ENCODE data around the gene FXYD1.

DNA sequence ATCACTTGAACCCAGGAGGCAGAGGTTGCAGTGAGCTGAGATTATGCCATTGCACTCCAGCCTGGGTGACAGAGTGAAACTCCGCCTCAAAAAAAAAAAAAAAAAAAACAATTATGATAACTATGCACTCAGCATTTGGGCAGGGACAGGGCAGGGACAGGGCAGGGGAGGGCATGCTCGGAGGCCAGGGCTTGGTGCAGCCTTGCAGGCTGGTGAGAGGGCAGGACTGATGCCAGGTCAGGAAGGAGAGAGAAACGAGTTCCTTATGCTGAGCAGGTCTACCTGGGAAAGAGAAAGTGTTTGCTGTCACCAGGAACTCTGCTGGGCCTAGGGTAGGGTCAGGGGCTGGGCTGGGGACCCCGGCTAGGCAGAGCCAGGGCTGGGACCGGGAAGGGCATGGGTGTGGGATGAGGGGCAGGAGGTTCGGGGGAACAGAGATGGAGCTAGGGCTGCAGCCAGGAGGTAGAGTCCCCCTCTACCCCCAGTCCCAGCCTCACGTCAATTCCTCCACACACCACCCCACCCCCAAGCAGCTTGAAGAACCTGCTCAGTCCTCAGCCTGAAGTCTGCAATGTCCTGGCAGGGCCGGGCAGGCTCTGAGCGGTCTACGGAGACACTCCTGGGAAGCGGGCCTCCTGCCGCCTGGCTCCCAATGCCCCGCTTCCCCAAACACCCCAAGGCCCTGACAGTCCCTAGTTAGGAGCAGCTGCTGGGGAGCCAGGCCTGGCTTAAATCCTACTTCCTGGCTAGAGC is 20.2 kb upstream of the FXYD1 start:
- TF ChIP-seq EZH2 (IDR thresholded peaks at IDR 0.05; ENCODE audit: insufficient read depth, poor library complexity, severe bottlenecking) (no peak), EZH2phosphoT487 (IDR thresholded peaks at IDR 0.05; ENCODE audit: insufficient read depth, low read depth) (no peak)

Measured in GM23248 (cell line).